Stimulated activated CD4-positive, alpha-beta T cell treated with anti-CD3 and anti-CD28 coated beads, Interleukin-1b, Interleukin-23, amount 100 ng/mL, for 24 hours (primary cell): ENCODE results near the gene TRABD2B.

ENCODE experiments used
- DNase-seq, 4 experiments: peaks; one replicate each; pipeline ENCODE4 v3.0.0-alpha.2; 2020; ENCODE audit warnings: low read depth in 4 of 4, low spot score in 1 of 4

TRABD2B gene

GRCh38 chr1:47731730-47732129, 265.5 kb downstream of the TRABD2B start:
- DNase-seq = no peak

- DNase-seq = no peak
Observed at GRCh38 chr1:47729685-47730084, 267.5 kb downstream of the TRABD2B start.

- no peak for DNase-seq
Observed at GRCh38 chr1:47727697-47728085, 269.5 kb downstream of the TRABD2B start.

DNA sequence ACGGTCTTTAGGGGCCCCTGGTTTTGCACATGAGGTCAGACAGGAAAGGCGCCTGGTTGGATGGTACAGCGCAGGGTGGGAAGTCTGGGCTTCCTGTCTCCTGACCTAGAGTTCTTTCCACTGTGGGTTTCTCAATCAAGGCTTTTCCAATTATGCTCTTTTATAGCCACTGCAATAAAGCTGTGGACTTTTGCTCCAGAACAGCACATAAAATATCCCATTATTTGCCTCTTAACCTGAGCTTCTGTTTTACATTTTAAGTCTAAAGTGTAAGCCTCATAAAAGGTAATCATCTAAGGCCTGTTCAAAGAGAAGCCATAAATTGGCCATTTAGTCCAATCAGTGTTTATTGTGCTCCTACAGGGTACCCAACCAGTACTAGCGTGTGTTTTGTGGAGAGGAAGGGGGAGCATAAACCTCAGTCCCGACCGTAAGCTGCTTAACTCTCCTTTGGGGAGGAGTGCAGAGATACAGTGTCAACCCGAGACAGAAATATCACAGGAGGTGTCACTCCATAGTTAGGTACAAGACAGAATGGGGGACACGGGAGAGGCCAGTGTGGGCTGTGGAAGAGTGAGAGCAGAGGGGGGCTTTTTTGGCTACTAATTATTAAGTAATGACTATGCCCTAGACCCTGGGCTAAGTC, 270.0 kb downstream of the TRABD2B start:
- no peak for DNase-seq

- peak; percentile 21 to 54 (median 43) for DNase-seq
Observed at GRCh38 chr1:47725992-47726855, 271.0 kb downstream of the TRABD2B start.

DNA sequence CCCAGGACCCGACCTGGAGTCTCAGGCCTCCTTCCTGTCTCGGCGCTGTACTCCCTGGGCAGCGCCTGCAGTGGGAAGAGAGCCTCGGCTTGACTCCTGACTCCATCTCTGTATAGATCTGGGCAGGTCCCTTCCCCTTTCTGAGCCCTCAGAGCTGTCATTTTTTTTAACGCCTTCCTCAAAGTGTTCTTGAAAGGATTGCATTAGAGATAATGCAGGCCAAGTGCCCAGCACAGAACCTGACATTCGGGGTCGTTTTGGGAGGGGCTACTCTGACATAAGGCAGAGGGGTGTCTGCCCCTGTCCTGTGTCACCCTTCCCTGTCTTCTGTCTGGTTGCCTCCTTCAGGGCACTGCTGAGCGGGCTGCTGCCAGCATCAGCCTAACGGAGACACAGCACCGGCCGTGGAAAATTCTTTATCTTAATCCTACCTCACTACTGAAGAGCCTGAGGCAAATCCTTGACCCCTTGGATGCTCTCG, 271.6 kb downstream of the TRABD2B start:
- no peak for DNase-seq

DNA sequence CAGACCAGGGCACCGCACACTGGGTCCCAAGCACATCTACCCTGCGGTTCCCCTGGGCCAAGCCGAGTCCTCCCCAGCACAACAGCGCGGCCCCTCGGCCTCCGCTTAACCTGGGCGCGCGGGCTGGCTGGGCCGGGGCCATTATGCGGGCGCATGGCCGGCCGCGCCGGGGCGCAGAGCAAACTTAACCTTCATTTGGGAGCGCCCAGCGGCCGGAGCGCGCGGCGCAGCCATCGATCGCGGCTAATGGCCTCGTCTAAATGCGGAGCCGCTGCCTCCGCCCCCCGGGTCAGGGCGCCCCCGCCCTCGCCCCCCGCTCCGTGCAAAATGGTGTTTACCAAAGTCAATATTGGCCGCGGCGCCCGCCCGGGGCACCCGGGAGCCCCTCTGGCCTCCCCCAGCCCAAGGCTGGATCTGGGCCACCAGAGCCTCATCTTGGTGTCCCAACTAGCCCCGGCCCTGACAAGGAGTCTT, 272.1 kb downstream of the TRABD2B start:
- no peak for DNase-seq

- DNase-seq = no peak
Observed at GRCh38 chr1:47724432-47724999, 272.7 kb downstream of the TRABD2B start.

- DNase-seq = no peak
Observed at GRCh38 chr1:47722909-47723580, 274.1 kb downstream of the TRABD2B start.

GRCh38 chr1:47722101-47722500, 275.1 kb downstream of the TRABD2B start:
- no peak for DNase-seq

DNA sequence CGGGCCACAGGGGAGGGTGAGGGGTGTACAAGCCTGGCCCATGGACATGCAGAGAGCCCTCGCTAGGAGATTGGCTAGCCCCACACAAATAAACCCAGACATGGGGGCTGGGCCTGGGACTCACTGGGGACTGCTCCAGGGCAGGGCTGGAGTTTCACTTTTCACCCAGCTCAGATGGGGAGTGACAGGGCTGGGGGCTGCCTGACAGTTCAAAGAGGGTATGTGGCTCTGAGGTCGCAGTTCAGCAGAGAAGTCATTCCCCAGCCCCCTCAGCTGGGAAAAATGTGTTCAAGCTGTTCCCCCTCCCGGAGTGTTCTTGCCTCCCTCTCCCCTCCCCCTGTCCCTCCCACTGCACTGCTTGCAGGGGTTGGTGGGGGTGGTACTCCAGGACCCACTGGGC, 277.1 kb downstream of the TRABD2B start:
- DNase-seq = no peak

DNA sequence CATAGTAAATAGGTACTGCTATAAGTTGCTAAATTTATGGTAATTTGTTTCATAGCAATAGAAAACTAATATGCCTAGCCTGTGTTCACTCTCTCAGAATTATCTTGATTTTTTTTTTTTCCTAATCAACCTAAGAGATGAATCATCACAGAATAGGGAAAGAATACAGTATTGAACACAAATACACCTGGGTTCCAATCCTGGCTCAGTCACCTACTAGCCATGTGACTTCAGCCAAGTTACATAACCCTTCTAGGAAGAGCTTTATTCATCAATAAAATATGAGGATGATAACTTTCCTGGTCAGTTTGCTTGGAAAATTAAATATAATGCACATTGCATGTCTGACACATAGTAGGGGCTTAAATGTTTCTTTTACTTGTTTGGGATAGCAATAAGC, 279.8 kb downstream of the TRABD2B start:
- no peak for DNase-seq

DNA sequence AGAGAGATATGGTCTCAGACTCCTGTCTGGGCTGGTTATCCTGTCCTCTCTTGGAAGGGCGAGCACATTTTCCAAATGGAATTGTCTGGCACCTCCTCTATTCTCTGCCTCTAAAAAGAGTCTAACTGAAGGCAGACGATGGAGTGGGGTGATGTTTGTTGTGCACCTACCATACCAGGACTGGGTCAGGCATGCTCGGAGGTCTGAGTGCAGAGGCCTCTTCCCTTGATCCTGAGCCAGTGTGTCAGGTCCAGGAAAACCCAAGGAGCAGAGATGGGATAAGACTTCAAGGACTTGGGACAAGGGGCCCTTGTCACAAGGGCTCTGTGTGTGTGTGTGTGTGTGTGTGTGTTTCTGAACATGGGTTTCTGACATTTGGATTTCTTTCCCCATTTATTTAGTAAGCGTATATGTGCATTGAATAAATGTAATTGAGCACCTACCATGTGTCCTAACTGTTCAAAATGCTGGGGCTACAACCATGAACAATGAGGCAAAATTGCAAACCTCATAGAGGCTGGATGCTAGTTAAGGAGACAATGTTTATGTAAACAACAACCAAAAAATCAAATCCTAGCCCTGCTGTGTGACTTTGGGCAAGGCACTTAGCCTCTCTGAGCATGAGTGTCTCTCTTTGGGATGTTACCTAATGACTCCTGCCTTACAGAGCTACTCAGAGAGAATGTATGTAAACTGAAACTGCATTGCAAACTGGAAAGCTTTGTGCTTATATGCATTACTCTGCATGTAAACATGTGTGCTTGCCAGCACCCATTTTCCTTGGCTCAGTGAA, 283.0 kb downstream of the TRABD2B start:
- DNase-seq = no peak

DNA sequence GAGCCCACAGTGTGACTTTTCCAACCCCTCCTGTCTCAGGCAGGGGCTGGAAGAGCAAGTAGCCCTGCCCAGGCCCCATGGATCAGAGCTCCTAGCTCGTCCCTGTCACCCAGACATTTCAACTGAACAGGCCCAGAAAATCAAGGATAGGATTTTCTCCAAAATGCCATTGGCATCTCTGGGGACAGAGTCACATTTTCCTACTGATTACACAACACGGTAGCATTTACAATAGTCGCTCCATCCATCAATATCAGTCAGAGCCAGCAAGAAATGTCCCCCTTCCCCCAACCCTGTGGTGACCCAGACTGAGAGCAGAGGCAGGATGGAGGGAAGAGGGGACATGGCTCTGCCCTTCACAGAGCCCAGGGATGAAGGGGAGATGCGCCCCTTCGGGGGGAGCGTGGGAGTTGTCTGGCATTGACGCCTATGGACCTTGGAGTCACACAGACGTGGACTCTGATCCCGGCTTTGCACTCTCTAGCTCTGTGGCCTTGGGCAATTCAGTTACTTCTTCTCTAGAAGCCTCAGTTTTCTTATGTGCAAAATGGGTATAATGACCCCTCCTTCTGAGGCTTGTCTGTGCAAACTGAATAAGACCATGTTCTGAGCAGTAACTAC, 283.7 kb downstream of the TRABD2B start:
- no peak for DNase-seq

GRCh38 chr1:47712596-47713299, 284.4 kb downstream of the TRABD2B start:
- DNase-seq = no peak

DNA sequence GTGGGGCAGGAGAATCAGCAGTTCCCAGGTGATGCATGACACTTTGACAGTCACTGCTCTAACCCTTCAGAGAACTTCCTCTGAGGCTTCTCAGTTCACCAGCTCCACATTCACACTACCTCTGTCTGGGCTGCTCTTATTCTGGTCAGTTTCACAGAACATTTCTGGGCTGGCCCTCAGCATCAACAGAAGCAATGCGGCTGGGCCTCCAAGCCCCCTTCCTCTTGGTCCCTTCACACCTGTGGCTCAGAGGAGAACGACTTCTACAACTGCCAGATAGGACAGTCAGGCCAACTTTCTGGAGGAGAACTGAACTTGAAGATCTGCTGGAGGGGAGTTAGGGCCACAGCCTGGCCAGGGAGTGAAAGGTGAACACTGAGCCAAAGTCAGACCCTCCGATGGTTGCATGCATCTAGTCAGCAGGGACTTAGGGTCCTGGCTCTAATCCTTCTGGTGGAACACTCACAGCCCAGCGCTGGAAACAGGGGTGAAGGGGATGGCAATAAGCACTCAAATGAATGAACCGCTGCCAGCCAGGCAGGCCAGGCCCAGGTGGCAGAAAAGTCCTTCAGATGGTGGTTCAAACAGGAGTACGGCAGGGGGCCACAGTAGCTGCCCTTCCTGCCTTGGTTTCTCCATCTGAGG, 285.2 kb downstream of the TRABD2B start:
- no peak for DNase-seq

GRCh38 chr1:47711184-47711847, 285.9 kb downstream of the TRABD2B start:
- no peak for DNase-seq
